Neural progenitor cell (in vitro differentiated cells): ENCODE measurements around the gene GRK7.

Source experiments
- CTCF ChIP-seq: fragments of 200-600 bp; sonication (generic); IDR thresholded peaks from 2 replicates; pipeline ENCODE4 v1.5.1; 2017; ENCODE audit warnings: antibody characterized with exemption, mild to moderate bottlenecking
- EZH2phosphoT487 ChIP-seq: fragments of 200-600 bp; sonication (generic); IDR thresholded peaks from 2 replicates; pipeline ENCODE4 v1.6.1; 2017; ENCODE audit warnings: antibody characterized with exemption

DNA sequence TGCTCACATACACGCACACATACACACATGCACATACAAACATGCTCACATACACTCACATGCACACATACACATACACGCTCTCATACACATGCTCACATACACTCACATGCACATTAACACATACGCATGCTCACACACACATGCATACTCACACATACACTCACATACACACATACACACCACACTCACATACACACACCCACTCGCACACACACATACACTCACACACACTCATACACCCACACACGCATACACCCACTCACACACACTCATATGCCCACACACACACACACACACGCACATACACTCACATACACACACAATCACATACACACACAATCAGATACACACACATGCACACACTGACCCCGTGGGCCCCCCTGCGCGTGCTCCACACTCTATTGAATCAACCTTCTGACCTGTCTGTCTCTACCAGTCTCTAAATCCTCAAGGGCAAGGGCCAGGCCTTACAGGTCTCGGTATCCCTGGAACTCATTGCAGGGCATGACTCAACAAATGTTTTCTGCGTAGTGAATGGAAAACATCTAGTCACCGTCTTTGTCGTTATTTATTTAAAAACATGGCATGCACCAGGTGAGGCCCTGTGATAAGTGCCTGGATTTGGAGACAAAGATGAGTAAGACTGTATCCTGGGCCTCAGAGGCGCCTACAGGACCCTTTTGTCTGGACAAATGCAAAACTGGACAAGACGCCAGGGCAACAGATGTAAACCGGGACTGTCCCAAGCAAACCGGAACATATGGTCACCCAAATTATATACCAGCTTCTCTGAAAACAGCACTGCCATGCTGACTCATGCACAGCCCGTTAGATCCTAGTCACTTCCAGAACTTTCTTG is 41.8 kb downstream of the GRK7 start:
- no peak for TF ChIP-seq EZH2phosphoT487
- TF ChIP-seq CTCF, result no peak
